Measurements from ENCODE around the gene PRTN3. TPM values are rescaled to one million over a fixed set of nuclear protein-coding genes. Genes with fewer than 3 reads are reported as not detected.
"Not testable (repeated sequence)": the region's sequence is repeated elsewhere in the genome, so short reads cannot be mapped to it uniquely, and the experiment has no call there.

The PRTN3 gene
- total RNA-seq, 1 experiment from 2014 or later, result not detected

GRCh38 chr19:815079-815774, 25.6 kb upstream of the PRTN3 start:
- no peak for DNase-seq (ENCODE audit: low read depth)

- no peak for DNase-seq (ENCODE audit: low read depth)
Observed at GRCh38 chr19:815775-816499, 24.9 kb upstream of the PRTN3 start.

GRCh38 chr19:816500-816857, 24.3 kb upstream of the PRTN3 start:
- no peak for DNase-seq (ENCODE audit: low read depth)

GRCh38 chr19:820212-820611, 20.6 kb upstream of the PRTN3 start:
- DNase-seq (ENCODE audit: low read depth), result not testable (repeated sequence)

GRCh38 chr19:821231-821824, 19.5 kb upstream of the PRTN3 start:
- DNase-seq (ENCODE audit: low read depth), result no peak

- DNase-seq (ENCODE audit: low read depth), result no peak
Observed at GRCh38 chr19:821825-822503, 18.8 kb upstream of the PRTN3 start, which contains the start of gene PLPPR3. Gene PLPPR3, minus strand, starts transcription at chr19:821955. Its CDS starts 396 bp downstream, at chr19:821559.

- no peak for DNase-seq (ENCODE audit: low read depth)
Observed at GRCh38 chr19:823565-824121, 17.2 kb upstream of the PRTN3 start.

- DNase-seq (ENCODE audit: low read depth), result no peak
Observed at GRCh38 chr19:824885-825284, 15.9 kb upstream of the PRTN3 start.

GRCh38 chr19:825897-826644, 14.7 kb upstream of the PRTN3 start:
- no peak for DNase-seq (ENCODE audit: low read depth)

- DNase-seq (ENCODE audit: low read depth), result no peak
Observed at GRCh38 chr19:827314-827709, 13.5 kb upstream of the PRTN3 start.

GRCh38 chr19:827710-828321, 13.0 kb upstream of the PRTN3 start, which contains the start of gene AZU1:
Gene AZU1, plus strand, starts transcription at chr19:827837. Its CDS starts 10 bp downstream, at chr19:827847.
- no peak for DNase-seq (ENCODE audit: low read depth)

- DNase-seq (ENCODE audit: low read depth), result no peak
Observed at GRCh38 chr19:829129-829758, 11.6 kb upstream of the PRTN3 start.

- DNase-seq (ENCODE audit: low read depth), result no peak
Observed at GRCh38 chr19:831407-832369, 9.1 kb upstream of the PRTN3 start.

- no peak for DNase-seq (ENCODE audit: low read depth)
Observed at GRCh38 chr19:834216-834615, 6.6 kb upstream of the PRTN3 start.

- no peak for DNase-seq (ENCODE audit: low read depth)
Observed at GRCh38 chr19:835210-835810, 5.5 kb upstream of the PRTN3 start.

GRCh38 chr19:842802-843179, 2.0 kb downstream of the PRTN3 start:
- not testable (repeated sequence) for DNase-seq (ENCODE audit: low read depth)

GRCh38 chr19:843180-843835, 2.5 kb downstream of the PRTN3 start:
- no peak for DNase-seq (ENCODE audit: low read depth)

Measured in HT1080 (cell line).